SIG-M5 treated with dmso at 0.1 percent for 504 hours (cell line): ENCODE data around the gene NEURL2.
"Not testable (repeated sequence)": the region's sequence is repeated elsewhere in the genome, so short reads cannot be mapped to it uniquely, and the experiment has no call there.

Experiments used
- DNase-seq: peaks from one replicate; lab custom pipeline; 2025; ENCODE audit not compliant: unreplicated experiment; lab: John Stamatoyannopoulos, UW

The NEURL2 gene, protein sequence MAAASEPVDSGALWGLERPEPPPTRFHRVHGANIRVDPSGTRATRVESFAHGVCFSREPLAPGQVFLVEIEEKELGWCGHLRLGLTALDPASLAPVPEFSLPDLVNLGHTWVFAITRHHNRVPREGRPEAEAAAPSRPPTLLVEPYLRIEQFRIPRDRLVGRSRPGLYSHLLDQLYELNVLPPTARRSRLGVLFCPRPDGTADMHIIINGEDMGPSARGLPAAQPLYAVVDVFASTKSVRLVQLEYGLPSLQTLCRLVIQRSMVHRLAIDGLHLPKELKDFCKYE

GRCh38 chr20:45890985-45891983, at the start of gene NEURL2, which contains the start of gene CTSA:
Gene NEURL2 (minus strand): TSS chr20:45891208. CDS start chr20:45890991, 217 bp downstream.
Gene CTSA (plus strand): TSS chr20:45891335. CDS start chr20:45891569, 234 bp downstream.
- peak; percentile 82 for DNase-seq

- no peak for DNase-seq
These were observed 49.5 kb upstream of the NEURL2 start for GRCh38 chr20:45940469-45940868.

DNA sequence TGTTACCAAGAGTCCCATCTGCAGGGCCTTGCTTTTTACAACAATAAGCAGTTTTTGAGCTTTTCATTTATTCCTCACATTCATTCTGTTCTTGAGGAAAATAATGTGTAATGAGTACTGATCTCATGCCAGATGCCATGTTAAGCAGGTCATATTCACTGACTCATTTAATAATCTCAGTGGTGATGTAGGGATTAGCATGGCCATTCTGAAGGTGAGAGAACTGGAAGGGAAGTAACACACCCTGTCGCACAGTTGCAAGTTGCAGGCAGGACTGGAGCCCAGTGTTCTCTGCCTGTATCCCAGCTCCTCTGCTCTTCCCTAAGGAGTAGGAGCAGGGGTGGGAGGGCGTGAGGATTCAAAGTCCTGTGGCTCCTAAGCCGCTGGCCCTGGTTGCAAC, 49.0 kb upstream of the NEURL2 start:
- no peak for DNase-seq

DNA sequence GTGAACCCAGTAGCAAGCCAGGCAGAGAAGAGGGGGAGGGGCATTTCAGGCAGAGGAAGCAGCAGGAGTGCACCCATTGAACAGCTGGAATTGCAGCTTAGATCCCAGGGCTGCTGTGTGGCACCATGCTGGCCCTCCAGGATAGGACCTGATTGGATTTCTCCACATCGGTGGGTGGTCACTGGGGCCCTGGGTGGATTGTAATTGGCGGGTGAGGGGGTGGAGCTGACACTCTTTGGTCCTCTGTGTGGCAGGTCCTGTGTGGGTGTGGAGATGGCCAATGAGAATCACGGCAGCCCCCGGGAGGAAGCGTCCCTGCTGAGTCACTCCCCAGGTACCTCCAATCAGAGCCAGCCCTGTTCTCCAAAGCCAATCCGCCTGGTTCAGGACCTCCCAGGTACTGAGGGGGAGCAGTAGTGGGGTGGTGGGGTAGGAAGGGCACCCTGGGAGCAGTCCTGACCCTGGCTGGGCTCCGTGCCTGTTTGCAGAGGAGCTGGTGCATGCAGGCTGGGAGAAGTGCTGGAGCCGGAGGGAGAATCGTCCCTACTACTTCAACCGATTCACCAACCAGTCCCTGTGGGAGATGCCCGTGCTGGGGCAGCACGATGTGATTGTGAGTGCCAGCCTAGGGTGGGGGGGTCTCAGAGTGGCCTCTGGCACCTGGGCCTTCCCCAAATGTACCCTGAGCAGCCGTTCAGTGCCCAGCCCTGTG, 47.9 kb upstream of the NEURL2 start:
- DNase-seq = no peak

GRCh38 chr20:45937765-45938164, 46.8 kb upstream of the NEURL2 start:
- DNase-seq = no peak

DNA sequence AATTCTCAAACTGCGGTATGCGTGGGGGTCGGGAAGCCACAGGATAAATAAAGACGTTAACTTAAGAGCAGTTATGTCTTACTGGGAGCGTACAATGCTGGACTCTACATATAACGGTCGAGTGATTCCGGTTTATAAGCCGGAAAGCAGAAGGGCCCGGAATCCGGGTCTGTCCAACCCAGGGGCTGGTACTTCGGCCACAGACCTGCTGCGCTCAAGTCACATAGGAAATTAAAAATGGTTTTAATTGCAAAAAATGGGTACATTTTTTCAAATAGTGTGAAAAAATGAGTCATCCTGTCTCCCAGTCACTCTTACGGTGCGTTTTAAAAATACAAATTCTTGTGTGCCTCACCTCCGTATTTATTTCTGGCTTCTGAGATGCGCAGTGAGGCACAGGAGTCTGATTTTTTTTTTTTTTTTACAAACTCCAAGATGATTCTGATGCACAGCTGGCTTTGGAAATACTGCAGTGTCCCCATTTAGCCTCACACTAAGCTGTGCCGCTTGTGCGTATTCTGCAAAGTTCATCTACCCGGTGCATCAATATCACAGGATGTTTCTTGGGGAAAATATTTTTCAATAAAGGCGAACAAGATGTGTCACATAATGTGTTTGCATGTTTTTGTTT, 44.5 kb upstream of the NEURL2 start:
- DNase-seq = no peak

- DNase-seq = peak; percentile 96
These were observed 43.8 kb upstream of the NEURL2 start, which contains the start of gene PCIF1 for GRCh38 chr20:45934586-45935415. Gene PCIF1 (plus strand): TSS chr20:45934683. CDS start chr20:45939000, 4,317 bp downstream.

DNA sequence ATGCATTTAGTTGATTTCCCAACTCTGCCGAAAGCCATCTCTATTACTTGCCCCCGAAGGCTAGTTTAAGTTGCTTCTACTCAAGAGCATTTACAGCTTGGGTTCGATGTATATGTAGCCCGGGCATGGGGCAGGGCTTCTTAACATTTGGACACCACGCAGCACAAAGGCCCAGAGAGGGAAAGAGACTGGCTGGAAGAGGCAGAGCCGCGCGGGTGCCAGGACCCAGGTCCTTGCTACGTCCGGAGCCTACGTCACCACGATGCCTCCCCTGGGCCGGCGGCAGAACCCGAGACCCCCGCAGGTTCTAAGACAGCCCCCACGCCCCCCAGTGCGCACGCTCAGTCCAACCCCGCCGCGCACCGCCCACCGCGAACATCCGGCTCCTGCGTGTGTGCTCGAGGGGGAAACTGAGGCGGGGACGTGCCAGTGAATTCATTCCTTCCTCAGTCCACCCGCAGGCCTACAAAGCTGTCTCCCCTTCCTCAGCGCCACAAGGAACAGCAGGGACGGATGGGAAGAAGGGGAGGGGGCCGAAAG, 43.1 kb upstream of the NEURL2 start:
- peak; percentile 59 for DNase-seq

DNA sequence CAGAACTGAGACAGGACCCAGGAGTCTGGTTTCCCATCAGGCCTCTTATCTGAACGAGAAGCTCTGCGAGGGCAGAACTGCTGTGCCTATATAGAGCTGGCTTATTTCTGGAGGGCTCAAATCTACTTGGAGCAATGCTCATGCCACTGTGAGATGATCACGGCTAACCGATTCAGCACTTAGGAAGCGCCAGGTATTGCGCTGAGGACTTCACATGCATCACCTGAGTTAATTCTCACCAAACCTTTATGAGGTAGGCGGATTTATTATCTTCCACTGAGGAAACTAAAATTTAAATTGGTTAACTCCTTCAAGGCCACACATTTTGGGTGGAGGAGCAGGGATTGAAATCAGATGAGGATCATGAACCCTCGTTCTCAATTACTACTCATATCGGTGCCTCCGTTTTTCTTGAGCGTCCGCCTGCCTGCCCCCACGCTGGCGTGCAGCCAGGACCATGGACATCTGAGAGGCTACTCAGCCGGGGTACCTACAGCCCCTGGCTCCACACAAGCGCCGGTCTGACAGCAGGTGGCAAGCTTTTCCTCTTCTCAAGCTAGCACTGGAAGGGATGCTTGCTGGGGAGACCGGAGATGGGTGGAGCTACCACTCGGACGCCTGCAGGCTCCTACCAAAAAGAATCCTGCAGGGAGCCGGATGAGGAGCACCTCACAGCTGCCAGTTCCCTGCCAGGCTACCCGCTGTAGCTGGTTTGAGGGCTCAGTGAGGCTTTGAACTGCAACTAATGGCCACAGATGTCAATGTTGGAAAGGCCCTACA, 42.4 kb upstream of the NEURL2 start:
- peak; percentile 84 for DNase-seq

GRCh38 chr20:45931680-45932079, 40.7 kb upstream of the NEURL2 start:
- not testable (repeated sequence) for DNase-seq

DNA sequence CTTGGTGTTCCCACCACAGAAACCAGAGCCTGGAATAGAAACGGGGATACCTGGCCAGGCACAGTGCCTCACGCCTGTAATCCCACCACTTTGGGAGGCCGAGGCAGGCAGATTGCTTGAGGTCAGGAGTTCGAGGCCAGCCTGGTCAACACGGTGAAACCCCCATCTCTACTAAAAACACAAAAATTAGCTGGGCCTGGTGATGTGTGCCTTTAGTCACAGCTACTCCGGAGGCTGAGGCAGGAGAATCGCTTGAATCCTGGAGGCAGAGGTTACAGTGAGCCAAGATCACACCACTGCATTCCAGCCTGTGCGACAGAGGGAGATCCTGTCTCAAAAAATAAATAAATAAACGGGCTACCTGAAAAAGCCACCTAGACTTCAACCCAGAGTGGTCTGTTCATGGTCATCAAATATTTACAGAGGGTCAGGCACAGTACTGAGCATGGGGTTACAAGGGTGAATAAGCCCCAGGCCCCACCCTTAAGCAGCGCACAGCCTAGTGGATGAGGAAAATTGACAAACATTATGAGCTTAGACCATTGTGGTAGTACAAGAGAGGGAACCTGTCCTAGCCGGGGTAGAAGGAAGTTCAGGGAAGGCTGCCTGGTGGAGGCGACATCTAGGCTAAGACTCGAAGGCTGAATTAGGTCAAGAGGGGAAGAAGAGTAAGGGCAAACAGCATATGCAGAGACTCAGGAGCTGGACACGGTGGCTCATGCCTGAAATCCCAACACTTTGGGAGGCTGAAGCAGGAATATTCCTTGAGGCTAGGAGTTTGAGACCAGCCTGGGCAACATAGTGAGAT, 36.3 kb upstream of the NEURL2 start:
- no peak for DNase-seq

DNA sequence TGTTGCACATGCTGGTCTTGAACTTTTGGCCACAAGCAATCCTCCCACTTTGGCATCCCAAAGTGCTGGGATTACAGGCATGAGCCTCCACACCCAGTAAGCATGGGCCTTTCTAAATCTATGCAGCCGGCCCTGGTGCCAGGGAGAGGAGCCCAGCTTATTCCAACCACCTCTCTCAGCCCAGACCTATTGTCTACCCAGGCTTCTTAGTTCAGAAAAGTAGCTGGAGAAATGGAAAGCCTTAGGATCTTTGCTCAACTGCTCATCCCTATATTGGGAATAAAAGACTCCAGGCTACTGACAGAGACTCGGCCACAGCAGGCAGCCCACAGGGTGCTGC, 35.7 kb upstream of the NEURL2 start:
- DNase-seq = no peak

GRCh38 chr20:45925821-45926506, 35.0 kb upstream of the NEURL2 start:
- DNase-seq = no peak

DNA sequence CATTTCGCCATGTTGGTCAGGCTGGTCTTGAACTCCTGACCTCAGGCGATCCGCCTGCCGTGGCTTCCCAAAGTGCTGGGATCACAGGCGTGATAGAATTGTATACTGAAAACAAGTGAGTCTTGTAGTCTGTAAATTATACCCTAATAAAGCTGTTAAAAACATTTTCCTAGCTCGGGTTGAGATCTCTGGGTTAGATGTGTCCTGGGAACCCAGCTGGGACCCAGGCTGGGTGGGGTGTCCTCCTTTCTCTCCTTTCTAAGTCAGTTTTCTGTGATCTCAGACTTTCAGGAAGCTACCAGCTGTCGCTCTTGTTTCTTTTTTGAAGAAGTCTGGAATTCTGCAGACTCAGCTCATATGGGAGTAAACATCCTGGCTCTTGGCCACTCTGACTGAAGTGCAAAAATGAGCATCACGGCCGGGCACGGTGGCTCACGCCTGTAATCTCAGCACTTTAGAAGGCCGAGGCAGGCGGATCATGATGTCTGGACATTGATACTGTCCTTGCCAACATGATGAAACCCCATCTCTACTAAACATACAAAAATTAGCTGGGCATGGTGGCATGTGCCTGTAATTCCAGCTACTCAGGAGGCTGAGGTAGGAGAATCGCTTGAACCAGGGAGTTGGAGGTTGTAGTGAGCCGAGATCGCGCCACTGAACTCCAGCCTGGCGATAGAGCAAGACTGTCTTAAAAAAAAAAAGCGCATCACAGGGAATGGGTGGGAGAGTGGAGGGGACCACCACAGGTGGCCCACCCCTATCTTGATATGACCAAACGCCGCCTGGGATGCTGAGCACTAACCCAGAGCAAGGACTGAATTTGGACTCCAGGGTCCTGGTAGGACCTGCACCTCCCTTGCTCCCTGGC, 33.6 kb upstream of the NEURL2 start:
- DNase-seq = no peak

GRCh38 chr20:45921337-45922189, 30.6 kb upstream of the NEURL2 start:
- no peak for DNase-seq
